Left lobe of liver (tissue), 2 donors: ENCODE data around the gene C1orf167. TPM values are rescaled to one million over a fixed set of nuclear protein-coding genes. Genes with fewer than 3 reads are reported as not detected.

Source experiments
- ATAC-seq: fragments of 200-7000 bp; cut with Tn5 transposase; one replicate; pipeline ENCODE4 v1.9.1; 2020; ENCODE audit warnings: mild to moderate bottlenecking, moderate library complexity
- DNase-seq: peaks from one replicate; pipeline ENCODE4 v3.0.0-alpha.2; 2020; ENCODE audit warnings: low spot score
- total RNA-seq: library from RNA; stranded (reverse); gene quantifications from one replicate; pipeline ENCODE4 v1.2.1, GENCODE V29; 2021
- donor health status: DM: no; HTN: no; CAD: no; lungs with moderate emphysema.
- donor health status: DM: no; HTN: yes; CAD: no.

The C1orf167 gene
- total RNA-seq, 1 donor from 2014 or later: not detected

GRCh38 chr1:11735854-11736745 is 25.9 kb upstream of the C1orf167 start, which contains the start of gene AGTRAP:
AGTRAP (plus strand) TSS chr1:11736136; CDS start chr1:11736209, 73 bp downstream.
- peak; percentile 86 for ATAC-seq
- peak; percentile 95 for DNase-seq

GRCh38 chr1:11736746-11737639 is 25.0 kb upstream of the C1orf167 start:
- DNase-seq (no peak), ATAC-seq (peak; percentile 57)

- DNase-seq (no peak), ATAC-seq (no peak)
Measured at GRCh38 chr1:11738096-11738495, 23.9 kb upstream of the C1orf167 start.

GRCh38 chr1:11738783-11739182 is 23.2 kb upstream of the C1orf167 start:
- DNase-seq (no peak), ATAC-seq (no peak)

- DNase-seq (no peak), ATAC-seq (no peak)
Measured at GRCh38 chr1:11740258-11741192, 21.5 kb upstream of the C1orf167 start.

GRCh38 chr1:11741482-11741881 is 20.5 kb upstream of the C1orf167 start:
- ATAC-seq (no peak), DNase-seq (no peak)

- no peak for ATAC-seq
- no peak for DNase-seq
Measured at GRCh38 chr1:11741919-11742558, 20.0 kb upstream of the C1orf167 start.

GRCh38 chr1:11744287-11744686 is 17.7 kb upstream of the C1orf167 start:
- ATAC-seq (no peak), DNase-seq (no peak)

- ATAC-seq (no peak), DNase-seq (no peak)
Measured at GRCh38 chr1:11746092-11746491, 15.9 kb upstream of the C1orf167 start.

GRCh38 chr1:11746795-11747487 is 15.1 kb upstream of the C1orf167 start:
- no peak for ATAC-seq
- no peak for DNase-seq

GRCh38 chr1:11748294-11749202 is 13.4 kb upstream of the C1orf167 start:
- DNase-seq: no peak
- no peak for ATAC-seq

- no peak for DNase-seq
- peak; percentile 85 for ATAC-seq
Measured at GRCh38 chr1:11749203-11749689, 12.7 kb upstream of the C1orf167 start.

GRCh38 chr1:11749996-11750395 is 12.0 kb upstream of the C1orf167 start:
- ATAC-seq (no peak), DNase-seq (no peak)

- DNase-seq (no peak), ATAC-seq (no peak)
Measured at GRCh38 chr1:11751087-11751486, 10.9 kb upstream of the C1orf167 start.

GRCh38 chr1:11752359-11753088 is 9.5 kb upstream of the C1orf167 start:
- ATAC-seq: no peak
- DNase-seq: no peak

GRCh38 chr1:11753555-11754208 is 8.3 kb upstream of the C1orf167 start:
- DNase-seq (no peak), ATAC-seq (no peak)

- DNase-seq: no peak
- no peak for ATAC-seq
Measured at GRCh38 chr1:11757047-11757446, 4.9 kb upstream of the C1orf167 start.
